Activated CD8-positive, alpha-beta memory T cell treated with anti-CD3 and anti-CD28 coated beads for 36 hours (primary cell): ENCODE results near the gene MYO9B. TPM values are rescaled to one million over a fixed set of nuclear protein-coding genes. Genes with fewer than 3 reads are reported as not detected.

Source experiments
- CTCF ChIA-PET: fragments of 350-600 bp; sonication (Branson Sonifier 250); formaldehyde crosslinking; loops from one replicate; lab custom pipeline; 2021; ENCODE audit warnings: antibody characterized with exemption; lab: Charles Lee
- POLR2A ChIA-PET: fragments of 350-600 bp; sonication (Branson Sonifier 250); formaldehyde crosslinking; loops from one replicate; lab custom pipeline; 2021; ENCODE audit warnings: antibody characterized with exemption; lab: Charles Lee
- total RNA-seq, 2 experiments: library from RNA; stranded (reverse); gene quantifications; one replicate each; pipeline ENCODE4 v1.2.3, GENCODE V29; 2021

The MYO9B gene
- total RNA-seq, 2 experiments from 2014 or later, result 100 to 105 TPM

- POLR2A ChIA-PET, result no interaction called here
- CTCF ChIA-PET, result interaction anchor here (1.3 kb wide), 1 partner anchor 10 kb away, joined by 4 read pairs; the partner anchor contains the start of gene USHBP1
Observed at GRCh38 chr19:17255150-17255621, 179.6 kb downstream of the MYO9B start.

DNA sequence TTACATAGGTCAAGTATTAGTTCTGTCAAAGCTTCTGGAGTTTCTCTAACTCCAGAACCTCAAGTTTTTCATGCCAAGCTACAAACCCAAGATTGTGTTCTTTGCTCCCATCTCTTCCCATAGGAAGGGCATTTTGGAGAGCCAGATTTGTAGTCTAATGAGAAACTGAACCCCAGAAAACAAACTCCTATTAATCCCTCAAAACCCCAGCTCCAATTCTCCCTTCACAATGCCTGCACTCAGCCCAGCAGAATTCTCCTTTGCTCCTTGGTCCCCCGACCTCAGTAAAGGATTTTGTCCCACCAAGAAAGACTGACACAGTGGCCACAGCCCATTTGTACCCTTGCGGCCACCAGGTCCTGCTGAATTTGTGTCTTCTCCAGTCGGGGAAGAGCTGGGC is 180.6 kb downstream of the MYO9B start:
- POLR2A ChIA-PET, result no interaction called here

DNA sequence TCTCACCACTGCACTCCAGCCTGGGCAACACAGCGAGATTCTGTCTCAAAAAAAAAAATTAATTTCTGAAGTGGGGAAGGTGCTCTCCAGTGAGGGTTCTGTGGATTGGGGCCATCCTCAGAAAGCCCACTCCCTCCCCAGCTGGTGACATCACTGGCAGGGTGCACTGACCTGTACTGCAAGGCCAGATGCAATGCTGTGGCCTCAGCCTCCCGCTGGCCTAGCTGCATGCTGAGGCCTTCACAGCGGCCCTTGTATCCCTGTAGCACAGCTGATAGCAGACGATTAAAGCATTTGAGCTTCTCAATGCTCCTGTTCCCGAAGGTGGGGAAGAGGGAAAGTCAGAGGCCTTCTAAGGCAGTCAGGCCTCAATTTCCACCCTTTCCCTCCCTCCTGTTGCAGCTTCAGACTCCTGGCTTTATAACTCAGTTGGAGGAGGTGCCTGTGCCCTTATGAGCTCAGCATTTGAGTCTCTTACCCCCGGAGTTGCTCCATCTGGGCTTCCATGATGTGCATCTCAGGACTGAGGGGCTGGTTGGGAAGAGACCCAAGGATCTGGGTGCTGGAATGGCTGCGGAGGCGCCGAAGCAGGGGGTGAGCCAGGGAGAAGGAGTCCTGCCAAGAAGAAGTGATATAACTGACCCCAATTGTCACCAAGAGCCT is 183.7 kb downstream of the MYO9B start:
- POLR2A ChIA-PET, result interaction anchor here (0.6 to 0.7 kb wide), 2 partner anchors 53 to 593 kb away, joined by 4 read pairs; no protein-coding TSS in a partner anchor
- CTCF ChIA-PET, result interaction anchor here (0.6 to 2.1 kb wide), 8 partner anchors 10 to 807 kb away, joined by 3 to 10 read pairs (median 4); partner anchors contain the start of gene ANKLE1

More for the DNA sequence above, 180.6 kb downstream of the MYO9B start:
- CTCF ChIA-PET, result no interaction called here

- CTCF ChIA-PET, result interaction anchor here (0.6 to 4.6 kb wide), 14 partner anchors 11 to 808 kb away, joined by 3 to 31 read pairs (median 4); partner anchors contain the start of gene ANKLE1
- POLR2A ChIA-PET, result no interaction called here
Observed at GRCh38 chr19:17259934-17260333, 184.4 kb downstream of the MYO9B start.

- ChIA-PET CTCF (interaction anchor here (0.6 to 4.6 kb wide), 14 partner anchors 12 to 481 kb away, joined by 3 to 31 read pairs (median 4); partner anchors contain the start of gene ANKLE1), POLR2A (interaction anchor here (0.7 kb wide), 1 partner anchor 75 kb away, joined by 5 read pairs; no protein-coding TSS in a partner anchor)
Observed at GRCh38 chr19:17260842-17261325, 185.3 kb downstream of the MYO9B start.

GRCh38 chr19:17262557-17262956 is 187.0 kb downstream of the MYO9B start:
- ChIA-PET POLR2A (interaction anchor here (0.6 to 0.7 kb wide), 2 partner anchors 17 to 172 kb away, joined by 3 to 6 read pairs; no protein-coding TSS in a partner anchor), CTCF (interaction anchor here (0.7 to 4.6 kb wide), 4 partner anchors 14 to 188 kb away, joined by 3 to 31 read pairs (median 4); partner anchors contain the start of gene ANKLE1)

Other genes starting within 250 kb of the MYO9B start
- 10 to 100 TPM; 29.9 to 31.3 TPM for gene SIN3B, start 246.4 kb upstream of the MYO9B start, total RNA-seq
- not detected for gene F2RL3, start 186.8 kb upstream of the MYO9B start, total RNA-seq
- under 1 TPM in 1 of 2 experiments, not detected in 1; 0.15 TPM for gene CPAMD8, start 49.0 kb upstream of the MYO9B start, total RNA-seq
- 10 to 100 TPM; 33.8 TPM for gene HAUS8, start 325 bp upstream of the MYO9B start, total RNA-seq
- 10 to 100 TPM; 25.7 to 26.4 TPM for gene USE1, start 139.6 kb downstream of the MYO9B start, total RNA-seq
- 10 to 100 TPM; 20.4 to 22.9 TPM for gene OCEL1, start 150.4 kb downstream of the MYO9B start, total RNA-seq
- 10 to 100 TPM in 1 of 2 experiments, 1 to 10 TPM in 1; 9.7 to 10.3 TPM for gene NR2F6, start 170.1 kb downstream of the MYO9B start, total RNA-seq
- under 1 TPM in 1 of 2 experiments, not detected in 1; 0.06 TPM for gene USHBP1, start 189.0 kb downstream of the MYO9B start, total RNA-seq
- gene BABAM1, start 191.7 kb downstream of the MYO9B start, total RNA-seq, result 100 to 1,000 TPM; 129 to 131 TPM
- gene ANKLE1, start 206.1 kb downstream of the MYO9B start, total RNA-seq, result 10 to 100 TPM; 20.6 to 21.0 TPM
- gene ABHD8, start 227.6 kb downstream of the MYO9B start, total RNA-seq, result 1 to 10 TPM; 4.9 to 5.6 TPM
- 100 to 1,000 TPM; 126 to 132 TPM for gene MRPL34, start 230.1 kb downstream of the MYO9B start, total RNA-seq
- 10 to 100 TPM; 44.1 to 45.9 TPM for gene DDA1, start 233.8 kb downstream of the MYO9B start, total RNA-seq